Activated CD4-positive, alpha-beta T cell treated with anti-CD3 and anti-CD28 coated beads for 36 hours (primary cell): ENCODE data around the gene MYOM3. TPM values are rescaled to one million over a fixed set of nuclear protein-coding genes. Genes with fewer than 3 reads are reported as not detected.

Experiments used
- ATAC-seq: fragments of 200-7000 bp; cut with Tn5 transposase; one replicate; pipeline ENCODE4 v1.10.0; 2021; ENCODE audit warnings: mild to moderate bottlenecking, moderate library complexity
- CTCF ChIA-PET: fragments of 350-600 bp; sonication (Branson Sonifier 250); formaldehyde crosslinking; loops from one replicate; lab custom pipeline; 2021; ENCODE audit warnings: antibody characterized with exemption; lab: Charles Lee
- POLR2A ChIA-PET: fragments of 350-600 bp; sonication (Branson Sonifier 250); formaldehyde crosslinking; loops from one replicate; lab custom pipeline; 2021; ENCODE audit warnings: antibody characterized with exemption, inconsistent platforms; lab: Charles Lee
- DNase-seq: peaks from one replicate; pipeline ENCODE4 v3.0.0-alpha.2; 2020
- H3K27ac Mint-ChIP-seq: one replicate; pipeline ENCODE4 v1.8.0; 2021; ENCODE audit warnings: mixed read lengths
- H3K27me3 Mint-ChIP-seq: one replicate; pipeline ENCODE4 v1.8.0; 2021; ENCODE audit warnings: mixed read lengths
- H3K36me3 Mint-ChIP-seq: one replicate; pipeline ENCODE4 v1.8.0; 2021; ENCODE audit warnings: low read depth, mixed read lengths
- H3K4me1 Mint-ChIP-seq: one replicate; pipeline ENCODE4 v1.8.0; 2021; ENCODE audit warnings: mixed read lengths
- H3K4me3 Mint-ChIP-seq: one replicate; pipeline ENCODE4 v1.8.0; 2021; ENCODE audit warnings: mild to moderate bottlenecking, moderate library complexity, mixed read lengths
- H3K9me3 Mint-ChIP-seq: one replicate; pipeline ENCODE4 v1.8.0; 2021; ENCODE audit warnings: low read depth, mixed read lengths
- intact Hi-C, 2 experiments: fragments of 100-400 bp; cut with DNase I in 1 of 2; cut with micrococcal nuclease in 1 of 2; formaldehyde crosslinking; loops; one replicate each; pipeline versions ENCODE4 v1.14.2 to v1.15.1; 2022 to 2024; cut with DNase I, micrococcal nuclease
- total RNA-seq, 2 experiments: library from RNA; stranded (reverse); gene quantifications; one replicate each; pipeline ENCODE4 v1.2.3, GENCODE V29; 2021

Gene MYOM3
- total RNA-seq, 2 experiments from 2014 or later: not detected

DNA sequence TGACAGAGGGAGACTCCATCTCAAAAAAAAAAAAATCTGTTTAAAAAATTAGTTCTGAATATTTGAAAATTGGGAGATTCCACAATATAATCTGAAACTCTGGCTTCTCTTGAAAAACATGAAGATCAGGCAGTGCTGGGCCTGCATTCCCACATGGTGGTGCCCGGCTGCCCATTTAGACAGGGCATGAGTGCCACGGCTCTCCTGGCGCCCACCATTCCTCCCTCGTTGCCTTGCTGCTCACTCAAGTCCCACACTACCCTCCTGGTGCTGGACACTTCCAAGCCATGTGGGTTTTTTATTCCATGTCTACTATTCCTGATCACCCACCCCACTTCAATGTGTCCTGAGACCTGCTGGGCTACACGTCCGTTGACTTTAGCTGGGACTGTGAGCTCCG is 10.8 kb upstream of the MYOM3 start:
- H3K36me3 Mint-ChIP-seq: no peaks in the 10 kb centered on the region
- intact Hi-C loops: no loop called here

GRCh38 chr1:24121406-24121805 is 9.5 kb upstream of the MYOM3 start:
- DNase-seq (no peak), ATAC-seq (no peak)
- no peak overlapping the region for H3K4me3 Mint-ChIP-seq
- ChIA-PET POLR2A (no interaction called here), CTCF (interaction anchor here (0.6 kb wide), 1 partner anchor 192 kb away, joined by 3 read pairs; no protein-coding TSS in a partner anchor)
- no peaks in the 10 kb centered on the region for H3K9me3 Mint-ChIP-seq
- no peaks in the 10 kb centered on the region for H3K36me3 Mint-ChIP-seq
- peaks cover 10% of the 10 kb centered on the region for H3K27me3 Mint-ChIP-seq
- H3K27ac Mint-ChIP-seq: no peak overlapping the region
- intact Hi-C loops: no loop called here
- no peaks in the 10 kb centered on the region for H3K4me1 Mint-ChIP-seq

More for the DNA sequence above, 10.8 kb upstream of the MYOM3 start:
- ChIA-PET CTCF (no interaction called here), POLR2A (no interaction called here)
- Mint-ChIP-seq H3K27me3 (peaks cover 6% of the 10 kb centered on the region), H3K27ac (no peak overlapping the region), H3K9me3 (no peaks in the 10 kb centered on the region), H3K4me1 (peaks cover 2% of the 10 kb centered on the region), H3K4me3 (no peak overlapping the region)
- DNase-seq: no peak
- no peak for ATAC-seq

GRCh38 chr1:24120965-24121364 is 9.0 kb upstream of the MYOM3 start:
- ATAC-seq (no peak), DNase-seq (no peak)
- Mint-ChIP-seq H3K36me3 (no peaks in the 10 kb centered on the region), H3K9me3 (no peaks in the 10 kb centered on the region), H3K4me1 (no peaks in the 10 kb centered on the region), H3K4me3 (no peak overlapping the region), H3K27me3 (peaks cover 12% of the 10 kb centered on the region), H3K27ac (no peak overlapping the region)
- intact Hi-C loops: no loop called here
- ChIA-PET CTCF (no interaction called here), POLR2A (no interaction called here)

DNA sequence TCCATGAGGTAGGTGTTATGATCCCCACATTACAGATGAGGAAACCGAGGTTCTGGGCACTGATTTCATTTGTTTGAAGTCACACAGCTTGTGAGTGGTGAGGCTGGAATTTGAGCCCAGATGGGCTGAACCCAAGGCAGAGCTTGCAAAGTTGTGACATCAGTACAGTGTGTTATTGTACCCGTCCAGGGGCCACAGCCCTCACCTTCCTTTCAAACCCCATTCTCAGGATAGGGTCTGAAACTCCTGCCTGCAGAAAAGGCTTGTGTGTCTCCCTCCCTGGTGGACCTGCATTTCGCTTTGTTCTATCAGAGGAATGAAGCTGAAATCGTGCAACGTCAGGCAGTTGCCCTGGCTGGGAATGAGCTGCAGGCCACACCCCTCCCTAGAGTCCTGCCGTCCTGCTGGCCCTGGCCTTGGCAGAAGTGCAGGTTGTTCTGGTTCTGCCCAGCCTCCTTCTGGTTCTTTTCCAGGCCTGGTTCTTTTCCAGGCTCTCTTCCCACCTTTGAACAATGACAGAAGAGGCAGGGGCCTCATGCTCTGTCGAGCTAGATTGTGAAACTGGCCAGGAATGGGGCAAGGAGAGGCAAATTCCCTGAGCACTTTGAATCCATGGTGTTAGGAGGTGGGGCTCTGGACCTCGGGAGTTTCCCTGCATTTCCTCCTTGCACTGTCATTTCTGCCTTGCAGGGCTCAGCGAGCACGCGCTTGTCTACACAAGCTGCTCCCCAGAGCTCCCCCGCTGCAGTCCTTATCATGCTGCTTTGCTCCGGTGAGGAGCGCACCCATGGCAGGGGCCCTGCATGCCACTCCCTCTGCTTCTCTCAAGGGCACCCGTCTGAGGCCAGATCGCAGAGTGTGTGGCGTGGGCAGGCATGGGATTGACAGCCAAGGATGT is 8.2 kb upstream of the MYOM3 start:
- Mint-ChIP-seq H3K4me1 (no peaks in the 10 kb centered on the region), H3K4me3 (no peak overlapping the region), H3K36me3 (no peaks in the 10 kb centered on the region), H3K9me3 (no peaks in the 10 kb centered on the region), H3K27ac (no peak overlapping the region), H3K27me3 (peaks cover 12% of the 10 kb centered on the region)
- ATAC-seq: no peak
- ChIA-PET CTCF (no interaction called here), POLR2A (interaction anchor here (0.5 kb wide), 1 partner anchor 332 kb away, joined by 10 read pairs; no protein-coding TSS in a partner anchor)
- intact Hi-C loops: no loop called here
- no peak for DNase-seq

DNA sequence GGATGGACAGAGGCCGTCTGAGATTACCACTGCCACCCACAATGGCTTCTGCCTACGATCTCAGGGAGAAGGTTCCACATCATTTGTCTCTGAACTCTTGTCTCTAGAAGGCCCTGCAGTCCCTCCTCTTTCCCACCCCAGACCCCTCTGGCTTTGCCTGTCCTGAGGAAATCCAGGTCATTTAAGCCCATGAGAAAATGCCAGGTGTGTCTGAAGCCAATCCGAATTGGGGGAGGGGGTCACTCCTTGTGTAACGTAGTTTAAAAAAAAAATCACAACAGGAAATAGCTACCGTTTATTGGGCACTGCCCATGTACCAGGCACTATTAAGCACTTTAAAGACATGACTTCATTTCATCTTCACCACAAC is 7.5 kb upstream of the MYOM3 start:
- Mint-ChIP-seq H3K27ac (no peak overlapping the region), H3K27me3 (peaks cover 12% of the 10 kb centered on the region), H3K4me1 (no peaks in the 10 kb centered on the region), H3K36me3 (no peaks in the 10 kb centered on the region), H3K9me3 (no peaks in the 10 kb centered on the region), H3K4me3 (no peak overlapping the region)
- ChIA-PET CTCF (no interaction called here), POLR2A (interaction anchor here (0.5 kb wide), 1 partner anchor 332 kb away, joined by 10 read pairs; no protein-coding TSS in a partner anchor)
- intact Hi-C loops: no loop called here
- no peak for ATAC-seq
- no peak for DNase-seq

DNA sequence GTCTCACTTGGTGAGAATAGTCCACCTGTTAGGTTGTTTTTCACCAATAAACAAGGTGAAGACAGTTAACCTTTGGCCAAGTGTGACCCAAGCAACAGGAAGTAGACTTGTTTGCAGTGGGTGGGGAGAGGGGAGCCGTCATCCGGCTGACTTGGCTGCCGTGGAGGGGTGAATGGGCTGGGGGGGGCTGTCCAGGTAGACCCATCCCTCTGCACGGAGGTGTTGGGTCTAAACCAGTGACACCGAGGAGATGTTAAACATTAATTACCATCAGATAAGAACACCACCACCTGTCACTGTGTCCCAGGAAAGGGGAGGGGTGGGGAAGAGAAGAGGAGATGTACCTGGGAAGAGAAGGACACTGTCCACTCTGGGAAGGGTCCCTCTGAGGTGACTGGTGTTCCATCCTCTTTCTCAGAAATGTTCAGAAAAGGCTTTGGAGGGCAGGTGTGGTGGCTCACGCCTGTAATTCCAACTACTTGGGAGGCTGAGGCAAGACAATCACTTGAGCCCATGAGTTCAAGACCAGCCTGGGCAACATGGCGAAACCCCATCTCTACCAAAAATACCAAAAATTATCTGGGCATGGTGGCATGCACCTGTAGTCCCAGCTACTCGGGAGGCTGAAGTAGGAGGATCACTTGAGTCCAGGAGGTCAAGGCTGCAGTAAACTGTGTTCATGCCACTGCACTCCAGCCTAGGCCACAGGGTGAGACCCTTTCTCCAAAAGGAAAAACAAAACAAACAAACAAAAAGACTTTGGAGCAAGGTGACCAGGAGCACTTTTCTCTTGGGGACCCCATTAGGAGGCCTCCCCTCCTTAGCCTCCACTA is 6.7 kb upstream of the MYOM3 start:
- ChIA-PET POLR2A (interaction anchor here (0.5 kb wide), 1 partner anchor 80 kb away, joined by 4 read pairs; no protein-coding TSS in a partner anchor), CTCF (interaction anchor here (0.5 kb wide), 1 partner anchor 240 kb away, joined by 3 read pairs; no protein-coding TSS in a partner anchor)
- no peaks in the 10 kb centered on the region for H3K4me1 Mint-ChIP-seq
- no peak for ATAC-seq
- H3K9me3 Mint-ChIP-seq: no peaks in the 10 kb centered on the region
- no peaks in the 10 kb centered on the region for H3K36me3 Mint-ChIP-seq
- intact Hi-C loops: no loop called here
- peaks cover 15% of the 10 kb centered on the region for H3K27me3 Mint-ChIP-seq
- no peak overlapping the region for H3K27ac Mint-ChIP-seq
- DNase-seq: no peak
- H3K4me3 Mint-ChIP-seq: no peak overlapping the region

- Mint-ChIP-seq H3K4me1 (no peaks in the 10 kb centered on the region), H3K9me3 (no peaks in the 10 kb centered on the region), H3K36me3 (no peaks in the 10 kb centered on the region), H3K27me3 (peaks cover 18% of the 10 kb centered on the region), H3K4me3 (no peak overlapping the region), H3K27ac (no peak overlapping the region)
- intact Hi-C loops: no loop called here
- peak; percentile 58 for ATAC-seq
- ChIA-PET POLR2A (interaction anchor here (0.5 kb wide), 1 partner anchor 81 kb away, joined by 4 read pairs; no protein-coding TSS in a partner anchor), CTCF (interaction anchor here (0.5 to 1.5 kb wide), 2 partner anchors 47 to 240 kb away, joined by 3 to 4 read pairs; no protein-coding TSS in a partner anchor)
- no peak for DNase-seq
These were observed 5.9 kb upstream of the MYOM3 start for GRCh38 chr1:24117722-24118409.

DNA sequence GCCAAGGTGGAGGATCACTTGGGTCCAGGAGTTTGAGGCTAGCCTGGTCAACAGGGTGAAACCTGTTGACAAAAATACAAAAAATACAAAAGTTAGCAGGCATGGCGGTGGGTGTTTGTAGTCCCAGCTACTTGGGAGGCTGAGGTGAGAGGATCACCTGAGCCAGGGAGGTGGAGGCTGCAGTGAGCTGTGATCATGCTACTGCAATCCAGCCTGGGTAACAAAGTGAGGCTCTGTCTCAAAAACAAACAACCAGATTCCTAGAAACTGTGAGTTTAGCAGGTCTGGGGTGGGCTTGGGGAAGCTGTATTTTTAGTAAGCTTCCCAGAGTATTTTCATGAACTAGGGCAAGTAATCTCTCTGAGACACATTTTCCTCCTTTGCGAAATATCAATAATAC is 5.2 kb upstream of the MYOM3 start:
- no peak for ATAC-seq
- intact Hi-C loops: no loop called here
- Mint-ChIP-seq H3K4me1 (peaks cover 6% of the 10 kb centered on the region), H3K4me3 (no peak overlapping the region), H3K36me3 (no peaks in the 10 kb centered on the region), H3K9me3 (no peaks in the 10 kb centered on the region), H3K27me3 (peaks cover 18% of the 10 kb centered on the region), H3K27ac (no peak overlapping the region)
- CTCF ChIA-PET: interaction anchor here (1.5 kb wide), 1 partner anchor 47 kb away, joined by 4 read pairs; no protein-coding TSS in a partner anchor
- no peak for DNase-seq
- POLR2A ChIA-PET: interaction anchor here (0.6 kb wide), 1 partner anchor 47 kb away, joined by 4 read pairs; no protein-coding TSS in a partner anchor

- Mint-ChIP-seq H3K27me3 (peaks cover 20% of the 10 kb centered on the region), H3K4me3 (no peak overlapping the region), H3K36me3 (no peaks in the 10 kb centered on the region), H3K9me3 (no peaks in the 10 kb centered on the region), H3K4me1 (peaks cover 6% of the 10 kb centered on the region), H3K27ac (no peak overlapping the region)
- intact Hi-C loops: no loop called here
- ChIA-PET CTCF (interaction anchor here (0.6 to 1.5 kb wide), 3 partner anchors 20 to 212 kb away, joined by 3 to 8 read pairs (median 4); no protein-coding TSS in a partner anchor), POLR2A (no interaction called here)
- ATAC-seq (no peak), DNase-seq (no peak)
These were observed 2.8 kb upstream of the MYOM3 start for GRCh38 chr1:24114753-24115152.

DNA sequence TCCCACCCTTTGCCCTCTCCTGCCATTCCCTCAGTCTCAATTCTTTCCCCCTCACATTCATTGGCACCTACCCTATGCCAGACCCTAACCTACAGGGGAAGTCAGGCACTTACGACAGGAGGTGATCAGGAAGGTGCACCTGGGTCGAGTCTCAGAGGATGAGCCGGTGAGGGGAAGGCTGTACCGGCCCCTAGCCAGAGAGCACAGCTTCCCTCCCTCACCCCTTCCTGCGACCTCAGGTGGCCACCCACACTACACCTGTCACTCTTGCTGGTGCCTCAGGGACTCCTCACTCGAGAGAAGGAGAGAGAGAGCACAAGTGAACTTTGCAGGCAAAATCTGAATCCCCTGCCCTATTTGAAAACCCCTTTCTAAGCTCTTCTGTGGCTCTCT is 1.7 kb upstream of the MYOM3 start:
- ChIA-PET POLR2A (interaction anchor here (0.7 kb wide), 1 partner anchor 66 kb away, joined by 11 read pairs; no protein-coding TSS in a partner anchor), CTCF (interaction anchor here (0.6 to 1.5 kb wide), 3 partner anchors 36 to 162 kb away, joined by 3 to 8 read pairs (median 4); no protein-coding TSS in a partner anchor)
- Mint-ChIP-seq H3K27ac (no peak overlapping the region), H3K9me3 (no peaks in the 10 kb centered on the region), H3K36me3 (no peaks in the 10 kb centered on the region), H3K27me3 (peaks cover 18% of the 10 kb centered on the region), H3K4me3 (no peak overlapping the region), H3K4me1 (peaks cover 9% of the 10 kb centered on the region)
- no peak for DNase-seq
- intact Hi-C loops: no loop called here
- ATAC-seq: no peak
